ENCODE data around the gene CTDP1.
"Not testable (repeated sequence)": the region's sequence is repeated elsewhere in the genome, so short reads cannot be mapped to it uniquely, and the experiment has no call there.

CTDP1 gene

DNA sequence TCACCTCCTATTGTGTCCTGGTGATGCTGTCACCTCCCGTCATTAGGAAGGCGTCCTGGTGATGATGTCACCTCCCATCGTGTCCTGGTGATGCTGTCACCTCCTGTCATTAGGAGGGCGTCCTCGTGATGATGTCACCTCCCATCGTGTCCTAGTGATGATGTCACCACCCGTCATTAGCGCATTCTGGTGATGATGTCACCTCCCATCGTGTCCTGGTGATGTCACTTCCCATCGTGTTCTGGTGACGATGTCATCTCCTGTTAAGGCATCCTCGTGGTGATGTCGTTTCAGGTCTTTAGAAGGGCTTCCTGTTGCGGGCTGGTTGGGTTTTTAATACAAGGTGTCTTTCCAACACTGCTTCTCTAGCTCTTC is 40.7 kb downstream of the CTDP1 start:
- H3K4me1 ChIP-seq (ENCODE audit: insufficient read depth, low read length): no peaks in the 10 kb centered on the region
- no peak overlapping the region for H3K4me3 ChIP-seq (ENCODE audit: low read length)
- H2AFZ ChIP-seq (ENCODE audit: low read depth, low read length): no peak overlapping the region
- peaks cover 40% of the 10 kb centered on the region for H3K9me3 ChIP-seq (ENCODE audit: low read length)
- H3K27me3 ChIP-seq (ENCODE audit: insufficient read depth, low read length): no peaks in the 10 kb centered on the region
- peaks cover 75% of the 10 kb centered on the region for H3K36me3 ChIP-seq (ENCODE audit: insufficient read depth, low read length)

DNA sequence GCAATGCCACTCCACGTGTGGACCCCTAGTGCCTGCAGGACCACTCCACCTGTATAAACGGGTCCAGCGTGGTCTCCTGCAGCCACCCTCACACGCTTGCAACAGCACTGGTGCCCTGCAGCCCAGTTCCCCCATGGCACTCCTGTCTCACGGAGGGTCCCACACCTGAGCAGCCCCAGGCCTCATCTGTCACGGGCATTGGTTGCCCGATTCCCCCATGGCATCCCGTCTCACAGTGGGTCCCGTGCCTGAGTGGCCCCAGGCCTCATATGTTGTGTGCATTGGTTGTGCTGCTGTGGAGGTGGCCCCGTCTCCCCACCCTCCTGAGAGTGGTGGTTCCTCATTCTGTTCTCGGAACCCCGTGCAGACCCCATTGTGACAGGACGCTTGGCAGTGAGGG is 43.4 kb downstream of the CTDP1 start:
- peaks cover 69% of the 10 kb centered on the region for H3K36me3 ChIP-seq (ENCODE audit: insufficient read depth, low read length)

DNA sequence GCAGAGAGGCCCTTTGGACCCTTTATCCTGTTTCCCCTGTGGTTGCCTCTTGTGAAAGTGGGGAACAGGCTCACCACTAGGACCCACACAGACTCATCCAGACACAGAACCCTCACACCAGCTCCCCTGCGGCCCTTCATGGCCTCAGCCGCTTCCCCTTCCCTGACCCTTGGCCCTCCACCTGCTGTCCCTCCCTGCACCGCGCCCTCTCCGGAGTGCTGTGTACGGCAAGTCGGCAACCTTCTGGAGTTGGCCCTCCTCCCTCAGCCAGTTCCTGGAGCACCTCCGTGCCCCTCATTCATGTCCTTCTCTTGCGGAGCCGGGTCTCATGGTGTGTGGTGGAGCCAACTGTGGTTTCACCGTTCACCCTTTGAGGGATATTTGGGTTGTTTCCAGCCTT is 44.0 kb downstream of the CTDP1 start:
- H3K36me3 ChIP-seq (ENCODE audit: insufficient read depth, low read length): peaks cover 67% of the 10 kb centered on the region
- H3K27me3 ChIP-seq (ENCODE audit: insufficient read depth, low read length): no peaks in the 10 kb centered on the region
- peaks cover 50% of the 10 kb centered on the region for H3K9me3 ChIP-seq (ENCODE audit: low read length)
- no peak overlapping the region for H2AFZ ChIP-seq (ENCODE audit: low read depth, low read length)
- no peaks in the 10 kb centered on the region for H3K4me1 ChIP-seq (ENCODE audit: insufficient read depth, low read length)
- no peak overlapping the region for H3K4me3 ChIP-seq (ENCODE audit: low read length)

More for the DNA sequence above, 43.4 kb downstream of the CTDP1 start:
- Histone ChIP-seq H3K4me3 (ENCODE audit: low read length) (no peak overlapping the region), H2AFZ (ENCODE audit: low read depth, low read length) (no peak overlapping the region), H3K9me3 (ENCODE audit: low read length) (peaks cover 50% of the 10 kb centered on the region), H3K27me3 (ENCODE audit: insufficient read depth, low read length) (no peaks in the 10 kb centered on the region), H3K4me1 (ENCODE audit: insufficient read depth, low read length) (no peaks in the 10 kb centered on the region)

DNA sequence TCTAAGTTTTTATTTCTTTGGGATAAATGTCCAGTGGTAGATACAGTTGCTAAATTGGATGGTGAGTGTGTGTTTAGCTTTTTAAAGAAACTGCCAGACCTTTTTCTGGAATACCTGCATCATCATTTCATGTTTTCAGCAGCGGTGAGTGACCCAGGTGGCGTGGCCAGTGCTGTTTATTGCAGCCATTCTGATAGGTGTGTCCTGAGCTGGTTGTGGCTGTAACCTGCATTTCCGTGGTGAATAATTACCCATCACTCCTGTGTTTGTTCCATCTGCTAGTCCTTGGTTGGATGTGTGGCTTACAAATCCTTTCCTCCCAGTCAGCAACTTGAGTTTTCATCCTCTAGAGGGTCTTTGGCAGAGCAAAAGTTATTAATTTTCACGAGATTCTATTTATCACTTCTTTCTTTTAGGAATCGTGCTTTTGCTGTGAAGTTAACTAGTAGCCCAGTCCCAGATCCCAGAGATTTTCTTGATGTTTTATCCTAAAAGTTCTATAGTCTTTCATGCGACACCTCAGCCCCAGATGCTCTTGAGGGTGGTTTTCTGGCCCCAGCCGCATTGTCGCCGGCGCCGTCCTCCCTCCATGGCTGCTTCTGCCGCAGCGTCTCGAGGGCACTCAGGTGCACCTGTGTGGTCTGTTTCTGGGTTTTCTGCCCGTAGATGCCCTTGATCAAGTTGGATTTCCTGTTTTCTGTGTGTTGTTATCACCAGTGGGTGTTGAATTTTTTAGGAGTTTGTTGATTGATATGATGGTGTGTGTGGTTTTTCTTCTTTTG is 44.9 kb downstream of the CTDP1 start:
- Histone ChIP-seq H3K4me3 (ENCODE audit: low read length) (no peak overlapping the region), H3K36me3 (ENCODE audit: insufficient read depth, low read length) (peaks cover 67% of the 10 kb centered on the region)

DNA sequence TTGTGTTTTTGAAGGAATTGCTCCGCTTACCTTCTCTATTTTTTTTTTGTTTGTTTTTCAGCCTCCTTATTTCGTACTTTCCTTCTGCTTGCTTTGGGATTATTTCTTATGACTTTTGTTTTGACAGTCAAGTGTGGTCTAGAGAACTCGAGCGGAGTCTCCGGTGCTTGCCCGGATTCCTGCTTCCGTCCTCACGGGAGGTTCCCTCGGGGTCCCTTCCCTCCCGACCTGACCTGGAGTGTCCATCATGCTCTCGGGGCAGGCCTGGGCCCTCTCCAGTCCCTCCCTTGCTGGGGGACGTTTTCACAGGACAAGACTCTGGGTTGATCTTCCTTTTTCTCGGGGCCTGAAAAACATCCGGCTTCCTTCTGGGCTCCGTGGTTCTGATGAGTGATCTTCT is 45.9 kb downstream of the CTDP1 start:
- Histone ChIP-seq H3K9me3 (ENCODE audit: low read length) (peaks cover 55% of the 10 kb centered on the region), H3K36me3 (ENCODE audit: insufficient read depth, low read length) (peaks cover 67% of the 10 kb centered on the region), H3K27me3 (ENCODE audit: insufficient read depth, low read length) (no peaks in the 10 kb centered on the region), H3K4me1 (ENCODE audit: insufficient read depth, low read length) (no peaks in the 10 kb centered on the region), H2AFZ (ENCODE audit: low read depth, low read length) (no peak overlapping the region), H3K4me3 (ENCODE audit: low read length) (no peak overlapping the region)

More for the DNA sequence above, 44.9 kb downstream of the CTDP1 start:
- H3K27me3 ChIP-seq (ENCODE audit: insufficient read depth, low read length): no peaks in the 10 kb centered on the region
- H3K9me3 ChIP-seq (ENCODE audit: low read length): peaks cover 53% of the 10 kb centered on the region
- H3K4me1 ChIP-seq (ENCODE audit: insufficient read depth, low read length): no peaks in the 10 kb centered on the region
- H2AFZ ChIP-seq (ENCODE audit: low read depth, low read length): no peak overlapping the region

DNA sequence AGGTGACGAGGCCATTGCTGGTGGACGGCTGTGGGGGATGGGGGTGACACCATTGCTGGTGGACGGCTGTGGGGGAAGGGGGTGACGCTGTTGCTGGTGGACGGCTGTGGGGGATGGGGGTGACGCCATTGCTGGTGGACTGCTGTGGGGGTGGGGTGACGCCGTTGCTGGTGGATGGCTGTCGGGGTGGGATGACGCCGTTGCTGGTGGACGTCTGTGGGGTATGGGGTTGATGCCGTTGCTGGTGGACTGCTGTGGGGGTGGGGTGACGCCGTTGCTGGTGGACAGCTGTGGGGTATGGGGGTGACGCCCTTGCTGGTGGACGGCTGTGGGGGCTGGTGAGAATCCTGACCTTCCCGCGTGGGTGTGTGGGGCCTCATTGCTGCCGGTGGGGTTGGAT is 47.1 kb downstream of the CTDP1 start:
- Histone ChIP-seq H3K4me3 (ENCODE audit: low read length) (no peak overlapping the region), H3K9me3 (ENCODE audit: low read length) (peaks cover 68% of the 10 kb centered on the region), H3K36me3 (ENCODE audit: insufficient read depth, low read length) (peaks cover 70% of the 10 kb centered on the region), H2AFZ (ENCODE audit: low read depth, low read length) (no peak overlapping the region), H3K4me1 (ENCODE audit: insufficient read depth, low read length) (no peaks in the 10 kb centered on the region), H3K27me3 (ENCODE audit: insufficient read depth, low read length) (no peaks in the 10 kb centered on the region)

DNA sequence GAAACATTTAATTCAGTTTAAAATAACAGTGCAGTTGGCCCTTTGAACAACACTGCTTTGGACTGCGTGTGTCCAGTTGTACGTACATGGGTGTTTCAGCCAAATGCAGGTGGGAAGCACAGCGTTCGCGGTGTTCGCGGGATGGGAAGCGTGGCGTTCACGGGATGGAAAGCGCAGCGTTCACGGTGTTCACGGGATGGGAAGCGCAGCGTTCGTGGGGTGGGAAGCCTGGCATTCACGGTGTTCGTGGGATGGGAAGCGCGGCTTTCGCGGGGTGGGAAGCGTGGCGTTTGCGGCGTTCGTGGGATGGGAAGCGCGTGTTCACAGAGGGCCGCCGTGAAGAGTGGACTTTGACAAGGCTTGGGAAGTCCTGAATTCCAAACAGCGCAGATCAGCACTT is 47.6 kb downstream of the CTDP1 start:
- Histone ChIP-seq H2AFZ (ENCODE audit: low read depth, low read length) (no peak overlapping the region), H3K36me3 (ENCODE audit: insufficient read depth, low read length) (peaks cover 70% of the 10 kb centered on the region), H3K27me3 (ENCODE audit: insufficient read depth, low read length) (no peaks in the 10 kb centered on the region), H3K9me3 (ENCODE audit: low read length) (peaks cover 71% of the 10 kb centered on the region), H3K4me3 (ENCODE audit: low read length) (no peak overlapping the region), H3K4me1 (ENCODE audit: insufficient read depth, low read length) (no peaks in the 10 kb centered on the region)

DNA sequence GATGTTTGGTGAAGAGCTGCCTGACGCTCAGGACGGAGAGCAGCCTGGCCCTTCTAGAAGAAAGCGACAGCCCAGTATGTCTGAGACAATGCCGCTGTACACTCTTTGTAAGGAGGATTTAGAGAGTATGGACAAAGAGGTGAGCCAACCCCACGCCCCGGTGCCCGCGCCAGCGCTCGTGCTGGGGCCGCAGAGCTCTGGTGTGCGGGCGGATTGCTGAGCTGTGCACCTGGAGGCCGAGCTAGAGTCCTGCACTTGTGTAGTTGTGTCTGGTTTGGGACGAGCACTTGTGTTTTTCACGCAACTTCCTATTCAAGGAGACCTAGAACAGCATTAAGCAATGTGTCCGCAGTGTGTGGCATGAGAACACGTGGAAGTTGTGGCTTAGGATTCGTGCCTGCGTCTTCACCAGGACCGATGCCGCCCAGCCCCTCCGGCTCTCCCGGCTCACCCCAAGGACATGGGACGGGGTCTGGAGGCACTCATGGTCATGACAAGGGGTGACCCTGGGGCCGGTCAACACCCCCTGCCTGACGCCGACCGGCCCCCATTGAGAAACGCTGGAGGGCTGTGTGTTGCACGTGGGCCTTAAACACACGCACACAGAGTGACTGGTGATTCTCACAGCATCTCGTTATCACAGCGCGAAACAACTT is 49.5 kb downstream of the CTDP1 start:
- peaks cover 71% of the 10 kb centered on the region for H3K9me3 ChIP-seq (ENCODE audit: low read length)
- peaks cover 73% of the 10 kb centered on the region for H3K36me3 ChIP-seq (ENCODE audit: insufficient read depth, low read length)

DNA sequence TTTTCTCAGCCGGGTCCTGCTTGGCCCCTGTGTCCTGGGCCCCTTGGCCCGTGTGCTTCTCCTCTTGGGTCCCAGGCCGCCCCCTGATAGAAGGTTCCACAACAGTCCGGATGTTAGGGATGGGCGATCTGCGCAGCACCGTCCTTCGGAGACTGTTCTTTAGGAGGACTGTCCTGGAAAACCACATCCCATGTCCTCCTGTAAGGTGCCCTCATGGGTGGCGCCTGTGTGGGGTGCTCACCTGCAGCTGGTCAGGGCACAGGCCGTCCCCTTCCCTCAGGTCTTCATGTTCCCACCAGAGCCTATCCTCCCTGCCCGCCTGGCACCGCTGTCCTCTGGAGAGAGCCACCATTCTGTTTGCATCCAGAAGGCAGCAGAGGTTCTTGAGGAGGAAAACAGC is 50.0 kb downstream of the CTDP1 start:
- no peaks in the 10 kb centered on the region for H3K27me3 ChIP-seq (ENCODE audit: insufficient read depth, low read length)
- H2AFZ ChIP-seq (ENCODE audit: low read depth, low read length): no peak overlapping the region
- H3K9me3 ChIP-seq (ENCODE audit: low read length): peaks cover 71% of the 10 kb centered on the region
- H3K4me1 ChIP-seq (ENCODE audit: insufficient read depth, low read length): no peaks in the 10 kb centered on the region
- H3K4me3 ChIP-seq (ENCODE audit: low read length): no peak overlapping the region
- peaks cover 73% of the 10 kb centered on the region for H3K36me3 ChIP-seq (ENCODE audit: insufficient read depth, low read length)

More for the DNA sequence above, 49.5 kb downstream of the CTDP1 start:
- Histone ChIP-seq H3K4me1 (ENCODE audit: insufficient read depth, low read length) (no peaks in the 10 kb centered on the region), H2AFZ (ENCODE audit: low read depth, low read length) (no peak overlapping the region), H3K27me3 (ENCODE audit: insufficient read depth, low read length) (no peaks in the 10 kb centered on the region), H3K4me3 (ENCODE audit: low read length) (no peak overlapping the region)

DNA sequence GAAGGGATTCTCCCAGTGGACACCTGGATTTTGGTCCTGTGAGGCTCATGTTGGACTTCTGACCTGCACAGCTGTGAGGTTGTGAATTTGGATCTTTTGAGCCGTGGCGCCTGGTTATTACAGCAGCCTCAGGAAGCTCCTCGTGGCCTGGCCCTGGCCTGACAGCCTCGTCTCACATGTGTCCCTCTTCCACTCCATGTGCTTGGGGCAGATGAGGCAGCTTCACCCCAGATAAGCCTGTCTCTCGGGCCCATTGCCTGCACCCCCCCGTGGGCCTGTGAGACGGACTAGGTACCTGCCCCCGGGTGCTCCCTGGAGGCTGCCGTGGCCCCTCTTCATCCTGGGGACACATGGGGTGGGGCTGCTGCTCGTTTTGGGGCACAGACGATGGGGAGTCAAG is 51.2 kb downstream of the CTDP1 start:
- no peaks in the 10 kb centered on the region for H3K4me1 ChIP-seq (ENCODE audit: insufficient read depth, low read length)
- H3K4me3 ChIP-seq (ENCODE audit: low read length): no peak overlapping the region
- no peak overlapping the region for H2AFZ ChIP-seq (ENCODE audit: low read depth, low read length)
- peaks cover 68% of the 10 kb centered on the region for H3K9me3 ChIP-seq (ENCODE audit: low read length)
- H3K27me3 ChIP-seq (ENCODE audit: insufficient read depth, low read length): no peaks in the 10 kb centered on the region
- H3K36me3 ChIP-seq (ENCODE audit: insufficient read depth, low read length): peaks cover 78% of the 10 kb centered on the region

DNA sequence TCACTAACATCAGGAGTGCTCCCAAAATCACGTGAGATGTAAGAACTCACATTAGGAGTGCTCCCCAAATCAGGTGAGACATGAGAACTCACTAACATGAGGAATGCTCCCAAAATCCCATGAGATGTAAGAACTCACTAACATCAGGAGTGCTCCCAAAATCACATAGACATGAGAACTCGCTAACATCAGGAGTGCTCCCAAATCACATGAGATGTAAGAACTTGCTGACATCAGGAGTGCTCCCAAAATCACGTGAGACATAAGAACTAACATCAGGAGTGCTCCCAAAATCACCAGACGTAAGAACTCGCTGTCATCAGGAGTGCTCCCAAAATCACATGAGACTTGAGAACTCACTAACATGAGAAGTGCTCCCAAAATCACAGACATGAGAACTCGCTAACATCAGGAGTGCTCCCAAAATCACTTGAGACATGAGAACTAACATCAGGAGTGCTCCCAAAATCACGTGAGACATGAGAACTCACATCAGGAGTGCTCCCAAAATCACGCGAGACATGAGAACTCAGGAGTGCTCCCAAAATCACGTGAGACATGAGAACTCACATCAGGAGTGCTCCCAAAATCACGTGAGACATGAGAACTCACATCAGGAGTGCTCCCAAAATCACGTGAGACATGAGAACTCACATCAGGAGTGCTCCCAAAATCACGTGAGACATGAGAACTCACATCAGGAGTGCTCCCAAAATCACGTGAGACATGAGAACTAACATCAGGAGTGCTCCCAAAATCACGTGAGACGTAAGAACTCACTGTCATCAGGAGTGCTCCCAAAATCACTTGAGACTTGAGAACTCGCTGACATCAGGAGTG is 52.5 kb downstream of the CTDP1 start:
- Histone ChIP-seq H3K36me3 (ENCODE audit: insufficient read depth, low read length) (peaks cover 81% of the 10 kb centered on the region), H3K9me3 (ENCODE audit: low read length) (peaks cover 72% of the 10 kb centered on the region)
- H3K4me1 ChIP-seq (ENCODE audit: insufficient read depth, low read length); H3K4me3 ChIP-seq (ENCODE audit: low read length); H3K27me3 ChIP-seq (ENCODE audit: insufficient read depth, low read length); H2AFZ ChIP-seq (ENCODE audit: low read depth, low read length): not testable (repeated sequence)

DNA sequence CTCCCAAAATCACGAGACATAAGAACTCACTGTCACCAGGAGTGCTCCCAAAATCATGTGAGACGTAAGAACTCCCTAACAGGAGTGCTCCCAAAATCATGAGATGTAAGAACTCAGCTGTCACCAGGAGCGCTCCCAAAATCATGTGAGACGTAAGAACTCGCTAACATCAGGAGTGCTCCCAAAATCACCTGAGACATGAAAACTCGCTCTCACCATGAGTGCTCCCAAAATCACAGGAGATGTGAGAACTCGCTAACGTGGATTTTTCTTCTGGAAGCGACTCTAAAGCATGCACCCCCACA is 53.1 kb downstream of the CTDP1 start:
- Histone ChIP-seq H2AFZ (ENCODE audit: low read depth, low read length) (no peak overlapping the region), H3K4me3 (ENCODE audit: low read length) (no peak overlapping the region), H3K36me3 (ENCODE audit: insufficient read depth, low read length) (peaks cover 86% of the 10 kb centered on the region), H3K9me3 (ENCODE audit: low read length) (peaks cover 68% of the 10 kb centered on the region), H3K27me3 (ENCODE audit: insufficient read depth, low read length) (no peaks in the 10 kb centered on the region), H3K4me1 (ENCODE audit: insufficient read depth, low read length) (no peaks in the 10 kb centered on the region)

DNA sequence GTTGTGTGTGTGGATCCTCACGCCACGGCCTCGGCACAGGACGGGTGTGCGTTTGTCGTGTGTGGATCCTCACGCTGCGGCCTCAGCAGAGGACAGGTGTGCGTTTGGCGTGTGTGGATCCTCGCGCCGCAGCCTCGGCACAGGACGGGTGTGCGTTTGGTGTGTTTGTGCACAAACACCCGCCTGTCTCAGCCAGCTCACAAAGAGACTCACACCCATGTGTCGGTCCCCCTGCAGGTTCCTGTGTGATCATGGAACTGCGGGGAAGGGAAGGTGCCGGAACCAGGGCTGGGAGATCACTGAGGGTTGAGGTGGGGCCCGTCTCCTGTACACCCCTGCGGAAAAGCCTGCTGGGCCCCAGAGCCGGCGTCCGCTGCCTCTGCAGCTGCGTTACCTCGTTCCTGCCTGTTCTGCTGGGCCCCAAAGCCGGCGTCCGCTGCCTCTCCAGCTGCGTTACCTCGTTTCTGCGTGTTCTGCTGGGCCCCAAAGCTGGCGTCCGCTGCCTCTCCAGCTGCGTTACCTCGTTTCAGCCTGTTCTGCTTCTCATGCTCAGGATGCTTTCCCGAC is 53.6 kb downstream of the CTDP1 start:
- Histone ChIP-seq H3K4me3 (ENCODE audit: low read length) (no peak overlapping the region), H3K4me1 (ENCODE audit: insufficient read depth, low read length) (no peaks in the 10 kb centered on the region), H3K36me3 (ENCODE audit: insufficient read depth, low read length) (peaks cover 90% of the 10 kb centered on the region), H3K27me3 (ENCODE audit: insufficient read depth, low read length) (no peaks in the 10 kb centered on the region), H2AFZ (ENCODE audit: low read depth, low read length) (no peak overlapping the region), H3K9me3 (ENCODE audit: low read length) (peaks cover 69% of the 10 kb centered on the region)
